HPDE6-E6E7 (cell line): ENCODE results near the gene HRCT1.
"Not testable (repeated sequence)": the region's sequence is repeated elsewhere in the genome, so short reads cannot be mapped to it uniquely, and the experiment has no call there.

Experiments used
- DNase-seq: peaks from one replicate; pipeline ENCODE4 v3.0.0; 2011; ENCODE audit warnings: missing footprints; ENCODE audit errors: extremely low spot score

The HRCT1 gene

DNA sequence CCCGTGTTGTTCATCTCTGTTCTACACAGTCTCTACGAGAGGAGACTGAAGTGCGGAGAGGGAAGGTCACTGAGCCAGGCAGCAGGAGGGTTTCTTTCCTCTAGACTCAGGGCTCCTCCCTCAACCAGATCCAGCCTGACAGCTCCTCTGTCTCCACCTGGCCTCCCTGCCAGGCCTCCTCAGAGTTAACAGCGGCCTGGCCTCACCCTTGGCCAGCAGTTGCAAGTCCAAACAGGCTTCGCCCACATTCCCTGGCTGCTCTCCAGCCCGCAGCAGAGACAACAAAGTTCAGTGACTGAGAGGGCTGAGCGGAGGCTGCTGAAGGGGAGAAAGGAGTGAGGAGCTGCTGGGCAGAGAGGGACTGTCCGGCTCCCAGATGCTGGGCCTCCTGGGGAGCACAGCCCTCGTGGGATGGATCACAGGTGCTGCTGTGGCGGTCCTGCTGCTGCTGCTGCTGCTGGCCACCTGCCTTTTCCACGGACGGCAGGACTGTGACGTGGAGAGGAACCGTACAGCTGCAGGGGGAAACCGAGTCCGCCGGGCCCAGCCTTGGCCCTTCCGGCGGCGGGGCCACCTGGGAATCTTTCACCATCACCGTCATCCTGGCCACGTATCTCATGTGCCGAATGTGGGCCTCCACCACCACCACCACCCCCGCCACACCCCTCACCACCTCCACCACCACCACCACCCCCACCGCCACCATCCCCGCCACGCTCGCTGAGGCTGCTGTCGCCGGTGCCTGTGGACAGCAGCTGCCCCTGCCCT is at the start of gene HRCT1:
Gene HRCT1 (plus strand): TSS at position 291 of the 768 bp plus-strand sequence. CDS start 86 bp downstream, at position 377.
- peak; percentile 80 for DNase-seq

DNA sequence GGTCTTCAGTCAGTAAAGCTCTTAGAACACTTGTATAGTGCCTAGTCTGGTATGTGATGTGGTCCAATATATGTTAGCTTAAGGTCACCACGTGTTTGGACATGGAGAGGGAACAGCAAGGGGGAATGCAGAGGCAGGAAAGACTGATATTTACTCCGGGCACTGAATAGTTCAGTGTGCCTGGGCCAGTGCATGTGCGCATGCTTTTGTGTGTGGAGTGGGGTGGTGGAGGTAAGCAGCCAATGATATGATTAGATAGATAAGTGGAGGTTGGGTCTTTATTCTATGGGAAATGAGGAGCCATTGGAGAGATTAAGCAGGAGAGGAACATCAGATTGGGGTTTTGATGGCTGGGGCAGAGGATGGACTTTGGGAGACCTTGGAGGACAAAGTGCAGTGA is 49.8 kb upstream of the HRCT1 start:
- DNase-seq: no peak

DNA sequence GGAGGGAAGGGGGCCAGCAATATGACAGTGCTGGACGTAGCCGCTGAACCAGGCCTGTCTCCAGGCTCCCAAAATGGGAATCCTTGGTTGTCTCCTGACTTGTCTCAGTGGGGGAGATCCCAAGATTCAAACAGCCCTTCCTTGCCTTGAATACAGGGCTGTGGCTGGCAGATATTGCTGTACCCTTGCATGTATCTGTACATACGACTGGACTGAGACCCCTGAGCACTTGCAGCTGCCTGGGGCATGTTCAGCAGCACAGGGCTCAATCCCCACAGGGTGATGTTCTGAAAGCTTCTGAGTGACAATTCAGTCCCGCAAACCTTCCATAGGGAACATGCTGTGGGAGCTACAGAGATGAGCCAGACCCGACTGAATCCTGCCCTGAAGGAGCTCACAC is 49.1 kb upstream of the HRCT1 start:
- DNase-seq: no peak

DNA sequence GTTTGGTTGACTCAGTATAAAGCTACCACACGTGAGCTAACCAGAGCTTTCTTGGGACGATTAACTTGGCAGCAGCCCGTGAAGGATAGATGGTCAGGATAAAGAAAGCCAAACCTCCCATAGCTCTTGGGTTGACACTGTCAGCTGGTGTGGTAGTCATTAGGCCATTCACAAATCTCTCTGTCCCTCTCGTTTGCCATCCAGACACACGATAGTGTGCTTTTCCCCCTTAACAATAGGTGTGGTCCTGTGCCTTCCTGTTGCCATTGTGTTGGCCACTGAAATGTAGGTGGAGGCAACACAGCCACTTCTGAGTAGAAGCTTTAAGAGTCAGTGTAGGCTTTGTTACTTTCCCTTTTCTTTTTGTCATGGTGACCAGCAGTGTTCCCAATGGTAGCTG is 47.5 kb upstream of the HRCT1 start:
- no peak for DNase-seq

DNA sequence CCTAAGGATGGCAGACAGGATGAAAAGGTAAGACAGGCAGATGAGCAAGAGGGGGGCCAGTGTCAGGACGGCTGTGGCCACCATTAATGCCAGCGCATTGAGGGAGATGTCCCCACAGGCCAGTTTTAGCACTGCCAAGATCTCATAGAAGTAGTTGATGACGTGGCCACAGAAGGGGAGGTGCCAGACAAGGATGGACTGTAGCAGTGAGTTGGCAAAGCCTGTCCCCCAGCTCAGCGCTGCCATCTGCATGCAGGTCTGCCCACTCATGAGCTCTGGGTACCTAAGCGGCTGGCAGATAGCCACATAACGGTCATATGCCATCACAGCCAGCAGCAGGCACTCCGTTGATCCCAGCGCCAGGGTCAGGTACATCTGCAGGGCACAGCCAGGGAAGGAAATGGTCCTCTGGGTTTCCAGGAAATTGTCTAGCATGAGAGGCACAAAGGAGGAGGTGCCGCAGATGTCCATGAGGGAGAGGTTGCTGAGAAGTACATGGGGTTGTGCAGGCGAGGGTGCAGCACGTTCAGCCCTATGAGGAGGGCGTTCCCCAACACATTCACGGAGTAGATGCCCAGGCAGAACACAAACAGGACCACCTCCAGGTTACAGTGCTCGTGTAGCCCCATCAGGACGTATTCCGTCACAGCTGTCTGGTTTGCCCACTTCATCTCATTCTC is 46.6 kb upstream of the HRCT1 start:
- DNase-seq: no peak

DNA sequence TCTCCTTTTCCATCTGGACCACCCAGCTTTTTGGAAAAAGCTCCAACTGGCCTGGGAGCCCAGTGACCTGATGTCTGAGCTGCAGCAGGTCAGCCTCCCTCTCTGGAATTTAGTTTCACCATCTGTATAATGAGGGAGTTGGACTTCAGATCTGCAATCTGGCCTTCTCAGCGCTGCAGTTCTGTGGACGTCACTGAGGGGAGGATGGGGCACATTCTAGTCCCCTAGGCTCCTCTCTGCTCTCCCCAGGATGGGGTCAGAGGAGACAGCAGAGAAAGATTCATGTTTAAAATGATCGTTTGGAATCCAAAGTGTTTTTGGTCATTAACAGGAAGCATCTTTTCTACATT is 46.0 kb upstream of the HRCT1 start:
- DNase-seq: no peak

DNA sequence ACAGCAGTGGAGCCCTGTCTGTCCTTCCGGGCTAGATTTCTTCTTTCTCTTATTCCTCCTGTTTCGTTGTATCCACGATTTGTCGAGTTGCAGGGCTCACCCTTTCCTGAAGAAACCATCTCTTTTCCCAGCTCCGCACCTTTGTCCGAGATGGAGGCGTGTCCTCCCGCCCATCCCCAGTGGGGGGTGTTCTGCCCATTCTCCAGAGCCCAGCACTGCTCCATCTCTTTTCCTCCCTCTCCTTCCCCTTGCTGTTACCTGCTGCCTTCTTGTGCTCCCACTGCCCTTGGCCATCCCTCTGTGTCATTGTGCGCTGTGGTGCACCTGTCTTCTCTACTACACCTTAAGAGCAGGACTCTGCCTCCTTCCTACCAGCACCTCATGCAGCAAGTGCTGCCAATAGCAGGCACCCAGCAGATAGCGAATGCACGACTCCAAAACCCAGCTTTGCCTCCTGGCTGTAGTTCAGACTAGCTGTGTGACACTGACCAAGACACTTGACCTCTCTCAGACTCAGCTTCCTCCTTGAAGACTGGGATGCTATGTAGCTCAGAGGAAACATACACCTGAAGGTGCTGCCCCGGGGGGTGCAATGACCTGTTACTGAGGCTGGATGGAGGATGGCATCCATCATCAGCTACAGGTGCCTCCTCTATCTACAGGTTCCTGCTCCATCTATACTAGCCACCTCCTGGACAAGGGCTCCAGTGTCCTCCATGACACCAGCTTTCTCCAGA is 44.7 kb upstream of the HRCT1 start:
- DNase-seq: no peak

DNA sequence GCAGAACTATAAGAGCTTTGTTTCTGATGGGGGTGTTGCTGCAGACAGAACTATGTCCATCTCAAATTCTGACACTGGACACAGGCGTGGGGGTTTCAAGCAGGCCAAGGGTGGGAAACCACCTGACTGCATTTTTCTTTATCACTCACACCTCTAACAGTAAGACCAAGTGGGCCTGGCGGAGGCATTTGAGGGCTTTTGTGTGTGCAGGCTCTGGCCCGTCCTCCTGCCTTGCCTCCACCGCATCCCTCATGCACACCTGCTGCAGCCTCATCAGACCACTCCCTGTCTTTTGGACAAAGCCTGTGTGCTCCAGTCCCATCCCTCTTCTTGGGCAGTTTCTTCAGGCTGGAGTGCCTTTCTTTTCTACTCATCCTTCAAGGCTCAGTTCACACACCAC is 43.7 kb upstream of the HRCT1 start:
- DNase-seq: no peak

DNA sequence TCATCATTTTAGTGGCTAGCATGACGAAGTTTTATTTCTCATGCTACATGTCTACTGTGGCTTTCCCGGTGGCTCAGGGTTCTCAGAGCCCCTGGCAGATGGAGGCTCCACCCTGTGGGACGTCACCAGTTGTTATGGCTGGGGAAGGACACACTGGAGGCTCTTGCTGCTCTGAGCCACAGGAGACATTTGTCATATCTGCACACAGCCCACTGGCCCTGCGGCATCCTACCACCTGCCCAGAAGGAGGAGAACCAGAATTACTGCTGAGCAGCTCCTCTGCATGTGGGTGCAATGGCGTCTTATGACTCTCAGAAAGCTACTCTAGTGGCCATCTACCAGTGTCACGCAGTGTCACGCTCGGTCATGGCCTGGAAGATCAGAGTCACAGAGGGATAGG is 42.4 kb upstream of the HRCT1 start:
- DNase-seq: no peak

DNA sequence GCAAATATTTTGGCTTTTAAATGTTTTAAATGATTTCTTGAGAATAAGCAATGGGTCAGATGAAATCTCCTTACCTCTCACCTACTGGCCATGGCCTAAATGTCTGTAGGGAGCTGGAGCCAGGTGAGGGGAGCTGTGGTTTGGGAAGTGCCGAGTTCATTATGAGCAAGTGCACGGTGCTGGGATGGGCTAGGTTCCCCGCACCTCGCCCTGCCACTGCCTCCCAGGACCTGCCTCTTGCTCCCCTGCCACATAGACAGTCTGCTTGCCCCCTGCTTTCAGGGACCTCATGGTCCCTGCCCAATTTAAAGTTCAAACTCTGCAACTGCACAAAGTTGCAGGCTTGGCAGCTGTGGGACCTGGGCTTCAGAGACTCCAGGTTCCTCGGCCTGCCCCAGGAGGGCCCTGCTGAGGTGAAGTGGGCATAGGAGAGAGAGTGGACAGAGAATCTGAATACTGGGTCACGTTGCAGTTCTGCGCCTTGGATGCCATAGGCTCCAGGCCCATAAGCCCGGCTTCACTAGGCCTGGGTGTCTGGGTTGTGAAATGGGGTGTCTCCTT is 41.2 kb upstream of the HRCT1 start:
- no peak for DNase-seq

DNA sequence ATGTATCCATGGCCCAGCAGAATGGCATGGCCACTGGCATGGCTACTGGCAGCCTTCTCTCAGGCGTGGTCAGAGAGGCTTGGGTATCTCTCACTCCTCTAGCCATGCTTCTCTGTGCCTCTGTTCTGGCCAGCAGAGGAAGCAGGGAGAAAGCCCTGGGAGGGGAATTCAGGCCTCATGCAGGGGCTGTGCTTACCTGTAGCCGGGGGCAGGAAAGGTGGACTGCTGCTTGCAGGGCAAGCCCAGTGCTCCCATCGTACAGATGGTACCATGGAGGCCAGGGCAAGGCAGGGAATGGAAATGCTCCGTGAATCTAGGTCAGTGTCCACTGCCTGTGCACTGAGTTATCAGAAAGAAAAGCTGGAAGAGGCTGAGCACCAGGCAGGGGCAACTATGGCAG is 38.5 kb upstream of the HRCT1 start:
- no peak for DNase-seq

DNA sequence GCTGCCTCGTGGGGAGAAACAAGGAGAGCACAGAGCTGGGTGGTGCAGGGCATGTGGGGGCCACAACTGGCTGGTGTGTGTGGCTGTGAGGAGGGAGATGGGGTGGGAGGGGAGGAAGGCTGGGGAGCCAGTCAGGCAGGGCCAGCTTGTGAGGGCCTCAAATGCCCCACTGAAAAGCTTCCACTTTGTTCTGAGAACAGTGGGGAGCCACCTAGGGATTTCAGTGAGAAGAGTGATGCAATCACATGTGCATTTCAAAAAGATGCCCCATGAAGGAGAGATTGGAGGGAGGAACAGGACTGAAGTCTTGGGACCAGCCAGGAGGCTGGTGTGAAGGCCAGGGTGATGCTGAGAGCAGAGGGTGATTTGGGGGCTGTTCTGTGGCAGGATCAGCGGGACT is 37.1 kb upstream of the HRCT1 start:
- DNase-seq: no peak

DNA sequence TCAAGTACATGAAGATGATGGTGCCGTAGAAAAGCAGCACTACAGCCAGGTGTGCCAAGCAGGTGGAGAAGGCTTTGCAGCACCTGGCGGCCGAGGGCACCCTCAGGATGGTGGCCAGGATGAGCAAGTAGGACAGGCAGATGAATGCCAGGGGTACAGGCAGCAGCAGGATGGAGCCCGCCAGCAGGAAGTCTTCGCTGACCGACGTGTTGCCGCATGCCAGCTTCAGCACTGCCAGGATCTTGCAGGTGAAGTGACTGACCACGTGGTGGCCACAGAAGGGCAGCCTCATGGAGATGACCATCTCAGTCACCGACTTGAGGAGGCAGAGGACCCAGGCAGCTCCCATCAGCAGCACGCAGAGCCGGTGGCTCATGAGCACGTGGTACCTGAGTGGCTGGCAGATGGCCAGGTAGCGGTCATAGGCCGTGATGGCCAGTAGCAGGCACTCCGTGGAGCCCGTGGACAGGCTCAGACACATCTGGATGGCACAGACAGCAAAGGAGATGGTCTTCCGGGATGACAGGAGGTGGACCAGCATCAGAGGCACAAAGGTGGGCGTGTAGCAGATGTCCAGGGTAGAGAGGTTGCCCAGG is 36.3 kb upstream of the HRCT1 start:
- DNase-seq: peak; percentile 29

DNA sequence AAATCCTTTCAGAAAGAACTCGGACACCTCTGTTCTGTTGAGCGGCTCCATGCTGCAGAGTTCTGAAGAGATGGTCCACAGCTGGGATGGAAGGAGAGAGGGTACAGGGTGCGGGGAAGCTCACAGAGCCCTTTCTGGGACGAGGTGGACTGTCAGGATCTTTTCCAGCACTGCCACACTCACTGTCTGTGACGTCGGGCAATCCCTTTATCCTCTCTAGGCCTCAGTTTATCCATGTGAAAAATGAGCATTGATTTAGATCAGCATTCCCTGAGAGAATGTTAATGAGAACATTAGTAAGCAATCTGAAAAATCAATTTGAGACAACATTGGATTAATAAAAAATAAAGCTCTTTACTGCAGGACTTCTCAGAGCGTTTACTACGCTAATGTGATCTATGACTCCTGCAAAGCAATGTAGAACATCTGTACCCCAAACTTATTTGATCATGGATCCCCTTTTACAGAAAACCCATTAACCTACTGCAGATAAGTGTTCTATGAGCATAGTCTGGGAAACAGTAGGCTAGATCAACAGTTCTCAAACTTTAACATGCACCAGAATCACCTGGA is 35.6 kb upstream of the HRCT1 start, which contains the start of gene OR13J1:
Gene OR13J1 (minus strand): TSS at position 51 of the 573 bp plus-strand sequence. CDS start 0 bp downstream, at position 51.
- no peak for DNase-seq

DNA sequence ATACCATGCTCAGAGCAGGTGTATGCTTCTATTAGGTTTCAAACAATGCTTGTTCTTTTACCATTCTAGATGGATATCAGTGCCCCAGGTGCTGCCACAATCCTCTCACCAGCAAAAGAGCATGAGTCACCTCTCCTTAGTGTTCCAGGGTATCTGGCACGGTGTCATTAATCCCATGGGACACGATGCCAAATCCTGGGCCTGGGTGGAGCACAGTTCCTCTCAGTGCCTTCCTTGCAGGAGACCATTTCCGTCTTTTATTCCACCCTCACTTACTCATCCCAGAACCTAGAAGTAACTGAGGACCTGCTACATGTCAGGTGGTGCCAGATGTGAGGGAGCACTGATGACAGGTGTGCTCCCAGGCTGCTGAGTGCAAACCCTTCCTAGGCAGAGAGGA is 34.5 kb upstream of the HRCT1 start:
- no peak for DNase-seq

DNA sequence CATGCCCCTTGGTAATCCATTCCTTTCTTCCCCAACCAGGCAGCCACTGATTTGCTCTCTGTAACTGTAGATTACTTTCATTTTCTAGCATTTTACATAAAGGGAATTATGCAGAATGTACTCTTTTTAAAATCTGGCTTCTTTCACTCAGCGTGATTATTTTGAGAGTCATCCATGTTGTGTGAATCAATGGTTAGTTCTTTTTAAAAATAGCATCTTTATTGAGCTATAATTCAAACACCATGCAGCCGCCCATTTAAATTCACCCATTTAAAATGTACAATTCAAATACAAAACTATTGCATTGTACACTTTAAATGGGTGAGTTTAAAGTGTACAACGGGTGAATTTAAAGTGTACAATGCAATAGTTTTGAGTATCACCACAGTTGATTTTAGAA is 33.5 kb upstream of the HRCT1 start:
- DNase-seq: no peak

DNA sequence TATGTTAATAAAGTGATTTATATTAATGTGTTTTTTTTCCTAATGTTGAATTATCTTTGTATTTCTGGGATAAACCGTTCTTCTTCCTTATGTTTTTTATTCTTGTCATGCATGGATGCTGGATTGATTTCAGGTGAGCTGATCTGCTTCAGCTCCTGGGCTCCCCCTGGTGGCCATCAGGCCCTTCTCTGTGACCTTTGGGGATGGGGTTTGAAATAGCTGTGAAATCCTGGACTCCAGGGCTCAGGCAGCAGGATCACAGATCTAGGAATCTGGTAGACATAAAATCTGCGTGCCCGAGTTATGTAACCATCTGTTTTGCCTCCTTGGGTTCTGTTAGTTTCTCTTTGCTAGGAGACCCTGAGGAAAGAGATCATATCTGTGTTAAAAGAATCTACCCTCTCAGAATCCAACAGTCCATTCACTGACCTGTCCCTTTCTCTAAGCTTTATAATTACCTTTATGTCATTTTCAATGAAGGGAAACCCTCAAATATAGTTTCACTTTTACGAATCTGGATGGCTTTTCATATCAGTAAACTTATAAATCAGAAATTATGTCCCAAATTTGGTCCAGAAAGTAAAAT is 23.6 kb upstream of the HRCT1 start:
- peak; percentile 81 for DNase-seq

DNA sequence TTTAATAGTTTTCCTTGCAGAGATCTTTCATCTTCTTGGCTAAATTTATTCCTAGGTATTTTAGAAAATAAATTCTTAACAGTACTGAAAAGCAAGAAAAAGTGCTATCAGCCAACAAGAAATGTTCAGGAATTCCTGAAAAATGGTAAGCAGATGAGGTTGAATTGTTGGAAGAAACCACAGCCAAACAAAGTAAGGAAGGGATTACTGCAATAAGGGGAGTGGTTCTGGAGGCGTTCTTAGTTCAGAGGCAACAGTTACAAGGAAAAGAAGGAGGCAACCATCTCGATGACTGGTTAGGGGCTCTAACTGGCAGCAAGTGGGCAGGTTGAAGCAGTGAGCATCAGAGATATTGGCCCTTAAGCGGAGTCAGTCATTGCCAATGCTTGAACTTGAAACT is 23.0 kb upstream of the HRCT1 start:
- no peak for DNase-seq

DNA sequence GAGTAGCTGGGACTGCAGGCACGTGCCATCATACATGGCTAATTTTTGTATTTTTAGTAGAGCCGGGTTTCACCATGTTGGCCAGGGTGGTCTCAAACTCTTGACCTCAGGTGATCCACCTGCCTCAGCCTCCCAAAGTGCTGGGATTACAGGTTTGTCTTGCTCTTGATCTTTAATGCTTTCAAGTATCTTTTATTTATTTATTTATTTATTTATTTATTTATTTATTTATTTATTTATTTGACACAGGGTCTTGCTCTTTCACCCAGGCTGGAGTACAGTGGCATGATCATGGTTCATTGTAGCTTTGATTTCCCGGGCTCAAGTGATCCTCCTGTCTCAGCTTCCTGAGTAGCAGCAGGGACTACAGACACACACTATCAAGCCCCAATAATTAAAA is 21.1 kb upstream of the HRCT1 start:
- DNase-seq: not testable (repeated sequence)

DNA sequence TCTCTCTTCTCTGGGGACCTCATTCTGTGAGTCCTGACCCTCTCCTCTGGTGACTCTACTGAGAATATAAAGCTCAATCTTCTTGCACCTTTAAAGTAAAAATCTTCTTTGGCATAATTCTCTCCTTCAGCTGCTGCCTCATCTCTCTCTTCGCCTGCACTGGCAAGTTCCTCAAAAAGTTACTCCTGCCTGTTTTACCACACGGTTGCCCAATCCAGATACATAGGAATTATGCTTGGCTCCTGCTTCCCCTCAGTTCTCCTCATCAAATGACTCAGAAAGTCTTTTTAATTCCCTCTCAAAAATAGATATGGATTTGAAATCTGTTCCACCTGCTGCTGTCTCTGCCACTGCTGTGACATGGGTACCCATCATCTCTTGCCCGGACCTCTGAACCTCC is 14.4 kb upstream of the HRCT1 start:
- no peak for DNase-seq

DNA sequence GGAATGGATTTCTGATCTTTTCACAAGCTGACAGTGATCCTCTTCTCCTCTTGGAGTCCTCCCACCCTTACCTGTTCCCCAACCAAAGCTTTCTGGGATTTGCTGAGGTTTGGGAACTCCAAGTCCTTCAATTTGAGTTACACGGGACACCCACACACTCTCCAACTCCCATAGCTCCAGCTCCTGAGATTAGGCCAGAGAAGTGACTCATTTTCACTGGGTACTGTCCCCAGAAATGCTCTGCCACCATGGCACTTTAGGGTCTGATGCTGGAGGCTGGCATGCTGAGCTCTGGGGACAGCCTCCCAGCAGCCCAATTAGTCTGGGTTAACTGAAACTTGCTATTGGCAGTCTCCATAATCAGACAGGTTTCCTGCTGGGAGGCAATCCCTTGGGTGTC is 14.0 kb upstream of the HRCT1 start:
- no peak for DNase-seq
